ACC112 (cell line): Measurements from ENCODE around the gene SFMBT1.

Source experiments
- H2AFZ ChIP-seq: fragments of 200-600 bp; sonication (generic); one replicate; pipeline ENCODE4 v1.6.0; 2017; ENCODE audit warnings: antibody characterized with exemption, low read length; ENCODE audit not compliant: unreplicated experiment
- H3K27ac ChIP-seq: fragments of 200-600 bp; sonication (generic); 2 replicates; pipeline ENCODE4 v1.5.1; 2014; ENCODE audit warnings: low read depth, mild to moderate bottlenecking, antibody characterized with exemption, low read length, moderate library complexity
- H3K27me3 ChIP-seq: fragments of 200-600 bp; sonication (generic); 2 replicates; pipeline ENCODE4 v1.6.1; 2014; ENCODE audit warnings: mild to moderate bottlenecking, antibody characterized with exemption, low read length, moderate library complexity, mixed read lengths; ENCODE audit not compliant: insufficient read depth
- H3K36me3 ChIP-seq: fragments of 200-600 bp; sonication (generic); 2 replicates; pipeline ENCODE4 v1.6.1; 2016; ENCODE audit warnings: mild to moderate bottlenecking, antibody characterized with exemption, low read length, moderate library complexity, mixed read lengths; ENCODE audit not compliant: insufficient read depth
- H3K4me1 ChIP-seq: fragments of 200-600 bp; sonication (generic); one replicate; pipeline ENCODE4 v1.6.1; 2016; ENCODE audit warnings: low read length, mixed read lengths; ENCODE audit not compliant: insufficient read depth, unreplicated experiment, control insufficient read depth
- H3K4me3 ChIP-seq: fragments of 200-600 bp; sonication (generic); 2 replicates; pipeline ENCODE4 v1.5.1; 2014; ENCODE audit warnings: mild to moderate bottlenecking, low read depth, low read length
- H3K79me2 ChIP-seq: fragments of 200-600 bp; sonication (generic); one replicate; pipeline ENCODE4 v1.6.0; 2016; ENCODE audit warnings: low read length; ENCODE audit not compliant: control insufficient read depth, unreplicated experiment, insufficient read depth

Gene SFMBT1

GRCh38 chr3:52986049-52986448 lies 59.8 kb downstream of the SFMBT1 start:
- Histone ChIP-seq H3K4me3 (no peak overlapping the region), H3K27me3 (no peaks in the 10 kb centered on the region), H2AFZ (no peak overlapping the region), H3K79me2 (no peaks in the 10 kb centered on the region), H3K36me3 (no peaks in the 10 kb centered on the region), H3K27ac (no peak overlapping the region), H3K4me1 (no peaks in the 10 kb centered on the region)

GRCh38 chr3:52983828-52984227 lies 62.0 kb downstream of the SFMBT1 start:
- Histone ChIP-seq H3K36me3 (no peaks in the 10 kb centered on the region), H3K27me3 (no peaks in the 10 kb centered on the region), H3K27ac (no peak overlapping the region), H3K79me2 (no peaks in the 10 kb centered on the region), H3K4me1 (no peaks in the 10 kb centered on the region), H3K4me3 (no peak overlapping the region), H2AFZ (no peak overlapping the region)

GRCh38 chr3:52983336-52983807 lies 62.5 kb downstream of the SFMBT1 start:
- no peak overlapping the region for H2AFZ ChIP-seq
- no peaks in the 10 kb centered on the region for H3K27me3 ChIP-seq
- no peaks in the 10 kb centered on the region for H3K4me1 ChIP-seq
- no peak overlapping the region for H3K27ac ChIP-seq
- no peaks in the 10 kb centered on the region for H3K36me3 ChIP-seq
- H3K4me3 ChIP-seq = no peak overlapping the region
- H3K79me2 ChIP-seq = no peaks in the 10 kb centered on the region

DNA sequence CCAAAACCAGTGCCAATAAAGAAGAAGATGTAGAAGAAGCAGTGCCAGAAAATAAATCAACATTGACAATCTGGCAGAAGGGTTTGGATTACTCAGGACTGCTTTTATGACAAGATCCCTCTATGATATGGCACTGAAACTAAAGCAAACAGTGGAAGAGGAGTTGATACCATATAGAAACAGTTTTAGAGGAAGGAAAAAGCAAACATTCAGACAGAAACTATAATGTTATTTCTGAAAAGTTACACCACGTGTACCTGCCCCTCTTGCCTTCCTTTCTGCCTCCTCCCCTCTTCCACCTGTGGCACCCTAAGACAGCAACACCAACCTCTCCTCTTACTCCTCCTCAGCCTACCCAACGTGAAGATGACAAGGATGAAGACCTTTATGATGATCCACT lies 63.0 kb downstream of the SFMBT1 start:
- H3K4me3 ChIP-seq = no peak overlapping the region
- H2AFZ ChIP-seq = no peak overlapping the region
- H3K27me3 ChIP-seq = no peaks in the 10 kb centered on the region
- H3K27ac ChIP-seq = no peak overlapping the region
- H3K4me1 ChIP-seq = no peaks in the 10 kb centered on the region
- H3K79me2 ChIP-seq = no peaks in the 10 kb centered on the region
- H3K36me3 ChIP-seq = no peaks in the 10 kb centered on the region

DNA sequence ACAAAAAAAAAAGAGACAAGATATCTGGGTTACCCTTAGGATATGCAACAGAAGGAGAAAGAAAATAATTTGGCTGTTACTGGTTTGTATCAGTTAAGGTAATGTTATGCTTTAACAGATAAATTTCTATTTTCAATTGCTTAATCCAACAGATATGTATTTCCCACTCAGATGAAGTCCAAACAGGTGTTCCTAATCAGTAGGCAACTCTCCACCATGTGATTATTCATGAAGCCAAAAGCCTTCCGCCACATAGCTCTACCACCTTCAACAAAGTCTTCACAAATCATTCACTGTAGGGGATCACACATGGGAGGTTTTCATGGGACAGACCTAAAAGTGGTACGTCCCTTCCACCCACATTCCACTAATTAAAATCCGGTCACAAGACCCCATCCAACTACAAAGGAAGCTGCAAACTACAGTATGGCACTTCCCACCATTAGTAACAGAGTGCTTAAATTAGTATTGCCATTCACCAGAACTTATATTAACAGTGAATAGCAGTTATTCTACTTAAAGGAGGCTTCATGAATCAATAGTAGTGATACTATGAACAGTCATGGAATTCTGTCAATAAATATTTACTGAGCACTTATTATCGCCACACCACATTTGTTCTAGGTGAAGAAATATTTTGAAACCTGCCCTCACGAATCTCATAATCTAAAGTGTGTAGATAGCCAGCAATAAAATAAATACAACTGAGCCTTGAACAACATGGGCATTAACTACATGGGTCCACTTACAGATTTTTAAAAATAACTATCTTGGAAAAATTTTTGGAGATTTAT lies 66.5 kb downstream of the SFMBT1 start:
- Histone ChIP-seq H3K27ac (no peak overlapping the region), H3K36me3 (no peaks in the 10 kb centered on the region), H2AFZ (no peak overlapping the region), H3K4me1 (no peaks in the 10 kb centered on the region), H3K4me3 (no peak overlapping the region), H3K27me3 (no peaks in the 10 kb centered on the region), H3K79me2 (no peaks in the 10 kb centered on the region)

DNA sequence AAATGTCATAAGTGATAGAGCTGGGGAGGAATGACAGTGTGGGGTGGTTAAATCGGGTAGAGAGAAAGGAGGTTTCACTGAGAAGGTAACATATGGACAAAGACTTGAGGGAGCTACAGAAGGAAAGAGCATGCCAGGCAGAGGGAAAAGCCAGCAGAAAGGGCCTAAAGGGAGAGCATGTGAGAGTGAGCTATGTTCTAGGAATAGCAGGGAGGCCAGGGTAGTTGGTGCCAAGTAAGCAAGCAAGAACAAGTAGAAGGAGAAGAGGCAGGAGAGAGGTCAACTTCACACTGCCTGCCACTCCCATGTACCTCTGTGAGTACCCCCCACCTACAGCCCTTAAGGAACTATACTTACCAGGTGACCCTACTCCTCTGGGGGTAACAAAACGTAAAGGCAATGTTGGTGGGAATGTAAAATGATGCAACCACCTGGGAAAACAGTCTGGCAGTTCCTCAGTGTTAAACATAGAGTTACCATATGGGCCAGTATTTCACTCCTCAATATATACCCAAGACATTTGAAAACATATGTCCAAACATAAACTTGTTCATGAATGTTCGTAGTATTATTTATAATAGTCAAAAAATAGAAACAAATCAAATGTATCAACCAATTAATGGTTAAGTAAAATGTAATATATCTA lies 67.6 kb downstream of the SFMBT1 start:
- Histone ChIP-seq H3K79me2 (no peaks in the 10 kb centered on the region), H3K36me3 (no peaks in the 10 kb centered on the region), H3K27ac (no peak overlapping the region), H2AFZ (no peak overlapping the region), H3K4me1 (no peaks in the 10 kb centered on the region), H3K4me3 (no peak overlapping the region), H3K27me3 (no peaks in the 10 kb centered on the region)

DNA sequence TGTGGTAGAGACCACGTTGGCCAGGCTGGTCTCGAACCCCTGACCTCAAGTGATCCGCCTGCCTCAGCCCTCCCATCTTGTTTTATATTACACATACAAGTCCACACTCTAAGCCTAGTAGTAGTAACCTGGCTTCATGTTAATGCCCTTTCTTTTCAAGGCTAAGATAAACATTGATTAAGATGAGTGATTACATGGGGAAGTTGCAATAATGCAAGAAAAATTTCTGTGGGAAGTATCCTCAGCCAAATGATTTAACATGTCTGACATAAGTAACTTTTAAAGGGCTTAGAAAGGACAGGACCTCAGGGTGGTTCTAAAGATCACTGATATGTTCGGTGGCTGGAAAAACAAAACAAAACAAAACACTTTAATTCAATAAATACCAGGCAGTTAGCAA lies 72.1 kb downstream of the SFMBT1 start:
- Histone ChIP-seq H3K27me3 (no peaks in the 10 kb centered on the region), H3K27ac (no peak overlapping the region), H3K79me2 (no peaks in the 10 kb centered on the region), H3K4me1 (no peaks in the 10 kb centered on the region), H3K36me3 (no peaks in the 10 kb centered on the region), H2AFZ (no peak overlapping the region), H3K4me3 (no peak overlapping the region)

- Histone ChIP-seq H3K4me3 (no peak overlapping the region), H3K79me2 (no peaks in the 10 kb centered on the region), H2AFZ (no peak overlapping the region), H3K27ac (no peak overlapping the region), H3K27me3 (no peaks in the 10 kb centered on the region), H3K36me3 (no peaks in the 10 kb centered on the region), H3K4me1 (no peaks in the 10 kb centered on the region)
Measured at GRCh38 chr3:52971895-52972294, 74.0 kb downstream of the SFMBT1 start.

GRCh38 chr3:52967398-52967797 lies 78.5 kb downstream of the SFMBT1 start:
- H3K79me2 ChIP-seq = no peaks in the 10 kb centered on the region
- no peaks in the 10 kb centered on the region for H3K36me3 ChIP-seq
- H3K4me3 ChIP-seq = no peak overlapping the region

DNA sequence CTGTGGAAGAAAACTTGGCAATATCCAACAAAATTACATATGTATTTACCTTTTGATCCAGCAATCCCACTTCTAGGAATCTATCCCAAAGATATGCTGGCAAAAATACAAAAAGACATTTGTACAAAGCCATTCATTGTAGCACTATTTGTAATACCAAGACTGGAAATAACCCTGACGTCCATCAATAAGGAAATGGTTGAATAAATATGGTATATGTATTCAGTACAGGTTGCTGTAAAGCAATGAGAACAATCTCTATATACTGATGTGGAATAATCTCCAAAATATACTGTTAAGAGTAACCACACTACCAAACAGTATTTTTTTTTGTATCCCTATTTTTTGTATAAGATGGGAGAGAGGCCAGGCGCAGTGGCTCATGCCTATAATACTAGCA lies 83.7 kb downstream of the SFMBT1 start:
- no peak overlapping the region for H3K27ac ChIP-seq
- no peaks in the 10 kb centered on the region for H3K36me3 ChIP-seq
- no peaks in the 10 kb centered on the region for H3K79me2 ChIP-seq
- no peak overlapping the region for H3K4me3 ChIP-seq
- no peak overlapping the region for H2AFZ ChIP-seq
- no peaks in the 10 kb centered on the region for H3K27me3 ChIP-seq
- H3K4me1 ChIP-seq = no peaks in the 10 kb centered on the region

More at GRCh38 chr3:52967398-52967797, 78.5 kb downstream of the SFMBT1 start:
- no peak overlapping the region for H3K27ac ChIP-seq
- H3K4me1 ChIP-seq = no peaks in the 10 kb centered on the region
- H2AFZ ChIP-seq = no peak overlapping the region
- no peaks in the 10 kb centered on the region for H3K27me3 ChIP-seq

- Histone ChIP-seq H3K27me3 (no peaks in the 10 kb centered on the region), H3K4me3 (no peak overlapping the region), H3K36me3 (no peaks in the 10 kb centered on the region), H3K27ac (no peak overlapping the region), H3K4me1 (no peaks in the 10 kb centered on the region), H2AFZ (no peak overlapping the region), H3K79me2 (no peaks in the 10 kb centered on the region)
Measured at GRCh38 chr3:52959773-52960172, 86.1 kb downstream of the SFMBT1 start.
